Body of pancreas (tissue), 4 donors: ENCODE results near the gene MEIS2.

Experiments used
- POLR2A ChIP-seq, 3 donors: fragments of 450-650 bp; IDR thresholded peaks; one replicate each; pipeline ENCODE4 v1.6.1; 2016; ENCODE audit warnings: antibody characterized with exemption in 3 of 3, mild to moderate bottlenecking in 2 of 3
- TF ChIP-seq, protein P1 (sequence below), 7 experiments: fragments of 450-650 bp in 4 of 7; fragments of 200-600 bp in 3 of 7; sonication (generic) in 3 of 7; IDR thresholded peaks; one replicate each; pipeline ENCODE4 v1.5.1; 2016 to 2019; ENCODE audit warnings: antibody characterized with exemption in 7 of 7

DNA sequence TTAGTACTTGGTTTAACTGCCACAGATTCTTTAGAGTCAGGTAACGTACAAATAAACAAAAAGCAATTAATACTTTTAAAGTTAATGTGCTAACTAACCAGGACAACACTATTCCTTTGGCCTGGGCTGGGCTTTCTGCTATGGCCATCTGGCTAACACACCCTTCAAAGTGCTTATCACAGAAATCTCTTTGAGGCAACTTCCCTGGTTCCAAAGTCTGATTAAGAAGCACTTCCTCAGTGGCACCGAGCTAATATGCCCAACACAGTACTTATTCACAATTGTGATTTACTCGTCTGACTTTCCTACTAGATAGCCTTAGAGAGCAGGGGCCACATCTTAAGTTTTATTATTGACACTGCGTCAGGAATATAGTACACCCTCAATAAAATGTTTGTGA is 191.4 kb downstream of the MEIS2 start:
- TF ChIP-seq, protein P1, sequence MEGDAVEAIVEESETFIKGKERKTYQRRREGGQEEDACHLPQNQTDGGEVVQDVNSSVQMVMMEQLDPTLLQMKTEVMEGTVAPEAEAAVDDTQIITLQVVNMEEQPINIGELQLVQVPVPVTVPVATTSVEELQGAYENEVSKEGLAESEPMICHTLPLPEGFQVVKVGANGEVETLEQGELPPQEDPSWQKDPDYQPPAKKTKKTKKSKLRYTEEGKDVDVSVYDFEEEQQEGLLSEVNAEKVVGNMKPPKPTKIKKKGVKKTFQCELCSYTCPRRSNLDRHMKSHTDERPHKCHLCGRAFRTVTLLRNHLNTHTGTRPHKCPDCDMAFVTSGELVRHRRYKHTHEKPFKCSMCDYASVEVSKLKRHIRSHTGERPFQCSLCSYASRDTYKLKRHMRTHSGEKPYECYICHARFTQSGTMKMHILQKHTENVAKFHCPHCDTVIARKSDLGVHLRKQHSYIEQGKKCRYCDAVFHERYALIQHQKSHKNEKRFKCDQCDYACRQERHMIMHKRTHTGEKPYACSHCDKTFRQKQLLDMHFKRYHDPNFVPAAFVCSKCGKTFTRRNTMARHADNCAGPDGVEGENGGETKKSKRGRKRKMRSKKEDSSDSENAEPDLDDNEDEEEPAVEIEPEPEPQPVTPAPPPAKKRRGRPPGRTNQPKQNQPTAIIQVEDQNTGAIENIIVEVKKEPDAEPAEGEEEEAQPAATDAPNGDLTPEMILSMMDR (IDR thresholded peaks at IDR 0.05), result no peak
- TF ChIP-seq POLR2A (IDR thresholded peaks at IDR 0.05), result no peak
